Fibroblast of peridontal ligament (primary cell): ENCODE results near the gene RGPD6.
"Not testable (repeated sequence)": the region's sequence is repeated elsewhere in the genome, so short reads cannot be mapped to it uniquely, and the experiment has no call there.

ENCODE experiments used
- DNase-seq: peaks from one replicate; pipeline ENCODE4 v3.0.0-alpha.2; 2010; ENCODE audit errors: extremely low read depth

The RGPD6 gene

DNA sequence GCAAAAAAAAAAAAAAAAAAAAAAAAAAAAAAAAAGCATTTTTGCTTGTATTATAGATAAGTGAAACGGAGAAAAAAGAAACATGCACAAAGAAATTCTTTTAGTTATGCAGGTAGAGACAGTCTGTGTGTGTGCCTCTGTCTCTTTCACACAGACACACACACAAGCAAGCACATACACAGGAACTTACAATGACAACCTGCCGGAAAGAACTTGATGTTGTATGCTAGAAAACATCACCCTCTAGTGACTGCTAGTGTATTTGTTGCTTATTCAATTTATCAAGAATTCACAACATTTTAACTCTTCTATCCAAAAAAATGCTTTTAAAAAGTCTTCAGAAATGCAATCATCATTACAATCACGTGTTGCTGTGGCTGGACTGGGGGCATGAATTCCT is 95.8 kb downstream of the RGPD6 start:
- DNase-seq: not testable (repeated sequence)

DNA sequence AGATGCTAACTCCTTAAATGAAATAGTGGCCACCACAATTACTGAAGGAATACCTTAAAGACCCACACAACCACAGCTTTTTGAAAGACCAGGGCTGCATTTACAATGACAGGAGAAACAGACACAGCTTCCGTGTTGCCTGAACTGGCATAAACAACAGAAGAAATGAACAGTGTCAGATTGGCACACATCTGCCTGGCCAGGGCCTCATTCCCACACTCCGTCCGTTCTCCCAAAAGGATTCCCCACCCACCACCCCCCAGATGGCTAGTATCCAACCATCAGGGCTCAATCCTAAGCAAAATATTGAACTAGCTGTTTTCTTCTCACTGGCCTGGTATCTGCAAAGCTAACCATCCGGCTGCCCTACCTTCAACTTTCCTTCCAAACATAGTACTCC is 96.9 kb downstream of the RGPD6 start:
- not testable (repeated sequence) for DNase-seq

DNA sequence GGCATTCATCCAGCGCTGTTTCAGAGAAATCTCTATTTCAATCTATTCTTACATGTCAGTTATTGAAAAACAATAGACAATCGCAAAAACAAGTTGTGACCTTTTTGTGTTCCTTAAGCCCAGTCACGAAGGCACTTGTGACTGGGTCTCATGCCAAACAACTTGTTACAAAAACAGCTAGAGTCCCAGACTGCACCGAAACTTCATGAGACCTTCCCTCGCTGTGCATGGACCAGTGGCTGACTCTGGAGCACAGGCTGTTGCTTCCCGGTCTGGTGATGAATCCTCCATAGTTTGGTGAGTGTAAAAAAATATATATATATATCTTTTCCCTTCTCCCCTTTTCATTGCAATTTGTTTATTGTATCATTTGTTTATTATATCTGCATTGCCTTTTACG is 99.7 kb downstream of the RGPD6 start:
- DNase-seq: not testable (repeated sequence)

DNA sequence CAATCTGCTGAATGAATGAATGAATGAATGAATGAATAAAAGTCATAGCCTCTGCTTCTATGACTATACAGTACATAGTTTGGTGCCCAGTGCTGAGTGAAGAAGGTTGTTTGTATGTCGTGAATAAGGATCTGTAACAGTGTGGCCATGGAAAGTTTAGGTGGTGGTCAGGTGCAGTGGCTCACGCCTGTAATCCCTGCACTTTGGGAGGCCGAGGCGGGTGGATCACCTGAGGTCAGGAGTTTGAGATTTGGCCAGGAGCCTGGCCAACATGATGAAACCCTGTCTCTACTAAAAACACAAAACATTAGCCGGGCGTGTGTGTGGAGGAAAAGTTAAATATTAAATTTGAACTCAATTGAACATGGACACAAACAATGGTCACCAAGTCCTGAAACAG is 100.1 kb downstream of the RGPD6 start:
- DNase-seq: not testable (repeated sequence)

DNA sequence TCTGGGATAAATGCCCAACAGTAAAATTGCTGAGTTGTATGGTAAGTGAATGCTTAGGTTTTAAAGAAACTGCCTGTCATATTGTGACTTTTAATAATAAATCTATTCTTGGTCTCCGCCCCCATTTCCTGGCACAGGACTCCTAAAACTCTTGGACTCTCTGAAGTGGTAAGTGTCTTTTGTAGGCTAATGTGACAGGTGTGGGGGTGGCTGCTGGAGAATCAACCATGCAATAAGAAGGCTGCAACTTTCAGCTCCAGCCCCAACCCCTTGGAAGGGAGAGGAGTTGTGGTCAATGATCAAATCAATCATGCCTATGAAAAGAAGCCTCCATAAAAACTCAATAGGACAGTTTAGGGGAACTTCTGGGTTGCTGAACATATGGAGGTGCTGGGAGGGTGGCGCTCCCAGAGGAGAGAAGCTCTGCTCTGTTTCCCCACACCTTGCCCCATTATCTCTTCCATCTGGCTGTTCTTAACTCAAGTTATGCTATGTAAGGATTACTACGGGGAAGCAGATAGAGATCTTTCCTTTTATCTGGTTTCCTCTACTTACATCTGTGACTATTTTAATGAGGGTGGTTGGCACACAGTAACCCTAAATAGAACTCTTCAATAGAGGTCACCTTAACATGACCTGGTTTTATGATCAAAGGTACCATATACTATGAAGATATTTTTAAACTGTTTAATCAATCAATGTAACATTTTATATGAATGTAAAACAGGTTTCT is 101.2 kb downstream of the RGPD6 start:
- DNase-seq: not testable (repeated sequence)

DNA sequence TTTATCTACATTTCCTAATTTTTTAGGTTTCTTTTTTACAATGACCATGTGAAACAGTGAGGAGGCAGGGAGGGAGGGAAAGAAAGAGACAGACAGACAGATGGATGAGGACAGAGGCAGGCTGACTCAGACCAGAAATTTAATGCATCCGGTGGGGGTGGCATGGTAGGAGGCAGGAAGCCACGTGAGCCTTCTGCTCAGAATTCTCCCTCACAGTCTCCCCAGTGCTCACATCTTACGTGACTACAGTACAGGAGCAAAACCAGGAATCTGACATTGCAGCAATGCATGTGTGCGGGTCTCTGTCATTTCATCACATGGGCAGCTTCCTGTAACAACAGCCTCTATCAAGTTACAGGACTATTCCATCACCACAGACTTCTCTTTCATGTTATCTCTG is 102.1 kb downstream of the RGPD6 start:
- not testable (repeated sequence) for DNase-seq

DNA sequence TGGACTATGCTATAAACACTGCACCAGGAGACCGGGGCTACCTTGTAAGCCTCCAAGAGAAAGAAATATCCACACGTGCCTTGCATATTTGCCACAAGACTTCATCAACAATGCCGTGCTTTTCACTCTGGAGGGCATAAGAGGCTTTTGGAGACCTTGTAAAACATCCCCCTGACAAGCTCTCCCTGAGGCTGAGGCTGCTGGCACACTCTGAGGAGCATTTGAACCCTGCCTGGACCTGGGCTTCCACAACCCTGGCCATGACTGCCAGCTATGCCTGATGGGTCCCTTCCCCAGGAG is 104.0 kb downstream of the RGPD6 start:
- not testable (repeated sequence) for DNase-seq

DNA sequence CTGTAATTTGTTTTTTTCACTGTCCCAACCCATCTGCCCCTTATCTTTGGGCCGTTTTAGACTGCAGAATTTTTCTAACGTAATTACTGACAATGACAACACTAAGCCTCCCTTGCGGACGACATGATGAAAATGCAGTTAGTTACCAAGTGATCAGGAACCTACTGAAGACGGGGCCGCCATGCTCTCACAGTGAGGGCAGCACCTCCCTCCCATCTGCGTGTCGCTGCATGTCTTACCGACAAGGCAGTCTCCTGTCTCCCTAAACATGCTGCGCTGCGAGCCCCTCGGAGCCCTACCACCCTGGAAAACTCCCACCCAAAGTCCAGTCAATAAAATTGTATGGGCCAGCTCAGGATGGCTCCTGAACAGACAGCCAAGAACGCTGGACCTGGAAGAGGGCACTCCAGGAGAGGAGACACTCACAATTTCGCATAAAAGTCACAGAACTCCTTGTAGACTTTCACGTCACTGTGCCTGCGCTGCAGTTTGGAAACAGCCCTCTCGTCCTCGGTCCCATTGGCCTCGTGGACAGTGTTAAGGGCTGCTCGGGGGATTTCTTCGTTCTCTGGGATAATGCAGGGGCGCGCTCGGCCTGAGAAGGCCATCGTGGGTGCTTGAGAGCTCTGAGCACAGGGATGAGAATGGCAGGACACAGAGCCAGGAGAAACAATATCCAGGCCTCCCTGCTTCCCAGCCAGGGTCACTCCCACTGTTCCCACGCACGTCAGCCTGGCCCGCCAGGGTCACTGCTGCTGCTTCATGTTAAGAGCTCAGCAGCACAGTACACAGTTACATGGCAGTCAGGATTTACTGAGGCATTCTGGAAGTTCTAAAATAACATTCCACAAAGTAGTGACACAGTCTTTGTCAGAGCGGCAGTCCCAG is 104.6 kb downstream of the RGPD6 start, which contains the start of gene LIMS4:
Gene LIMS4 (minus strand): TSS at position 646 of the 888 bp plus-strand sequence. CDS start 38 bp downstream, at position 608.
- not testable (repeated sequence) for DNase-seq

DNA sequence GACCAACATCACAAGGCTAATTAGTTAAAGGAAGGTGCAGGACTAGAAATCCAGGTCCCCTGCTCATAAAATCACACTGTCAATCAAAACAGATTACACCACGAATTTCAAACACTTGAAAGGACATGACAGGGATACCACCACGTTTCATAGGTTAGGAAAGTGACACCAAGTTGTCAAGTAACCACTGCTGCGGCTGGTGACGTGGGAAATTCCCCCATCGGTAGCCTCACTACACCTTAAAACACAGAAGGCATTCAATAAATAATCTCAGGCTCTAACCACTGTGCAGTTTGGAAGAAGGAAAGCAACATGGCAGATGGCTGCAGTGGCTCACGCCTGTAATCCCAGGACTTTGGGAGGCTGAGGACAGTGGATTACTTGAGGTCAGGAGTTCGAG is 108.1 kb downstream of the RGPD6 start:
- not testable (repeated sequence) for DNase-seq

DNA sequence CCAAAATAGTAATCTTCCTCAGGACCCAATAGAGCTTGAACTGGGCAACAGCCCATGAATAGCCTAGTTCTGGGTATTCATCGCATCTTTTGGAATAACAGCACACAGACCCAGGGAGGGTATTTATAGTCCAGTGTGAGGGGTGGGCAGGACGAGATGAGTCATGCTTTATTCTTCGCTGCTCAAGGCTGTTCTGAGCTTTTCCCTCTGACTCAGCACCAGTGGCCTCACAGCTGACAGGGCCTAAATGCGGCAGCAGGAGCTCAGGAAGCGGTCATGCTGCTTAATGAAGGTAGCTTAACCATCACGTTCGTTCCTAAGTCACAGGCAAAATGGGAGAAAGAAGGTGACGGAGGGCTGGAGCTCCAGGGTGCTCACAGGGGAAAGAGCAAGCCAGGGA is 111.7 kb downstream of the RGPD6 start:
- DNase-seq: not testable (repeated sequence)
